Measurements from ENCODE around the gene CCDC80.
"Not testable (repeated sequence)": the region's sequence is repeated elsewhere in the genome, so short reads cannot be mapped to it uniquely, and the experiment has no call there.

The CCDC80 gene

DNA sequence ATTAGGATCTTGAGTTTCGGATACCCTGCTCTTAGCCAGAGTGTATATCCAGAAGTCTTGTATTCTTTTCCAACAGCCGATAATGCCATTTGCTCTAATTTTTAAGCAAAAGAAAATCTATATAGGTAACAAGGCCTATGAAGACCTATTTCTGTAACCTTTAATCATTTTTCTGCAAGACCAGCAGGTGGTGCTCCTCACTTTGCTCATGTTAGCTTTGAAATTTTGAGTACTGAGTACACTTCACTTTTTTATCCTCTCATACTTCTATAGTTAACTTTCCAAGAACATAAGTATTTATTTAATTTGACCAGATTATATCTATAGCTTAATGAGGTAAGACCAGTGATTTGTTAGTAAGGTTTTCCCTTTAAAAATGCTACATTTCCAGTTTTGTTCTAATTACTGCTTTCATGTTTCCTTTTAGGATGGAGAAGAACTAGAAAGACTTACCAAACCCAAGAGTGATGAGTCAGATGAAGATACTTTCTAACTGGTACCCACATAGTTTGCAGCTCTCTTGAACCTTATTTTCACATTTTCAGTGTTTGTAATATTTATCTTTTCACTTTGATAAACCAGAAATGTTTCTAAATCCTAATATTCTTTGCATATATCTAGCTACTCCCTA is 58.6 kb downstream of the CCDC80 start:
- peak; percentile 33 for DNase-seq (ENCODE audit: low spot score)

DNA sequence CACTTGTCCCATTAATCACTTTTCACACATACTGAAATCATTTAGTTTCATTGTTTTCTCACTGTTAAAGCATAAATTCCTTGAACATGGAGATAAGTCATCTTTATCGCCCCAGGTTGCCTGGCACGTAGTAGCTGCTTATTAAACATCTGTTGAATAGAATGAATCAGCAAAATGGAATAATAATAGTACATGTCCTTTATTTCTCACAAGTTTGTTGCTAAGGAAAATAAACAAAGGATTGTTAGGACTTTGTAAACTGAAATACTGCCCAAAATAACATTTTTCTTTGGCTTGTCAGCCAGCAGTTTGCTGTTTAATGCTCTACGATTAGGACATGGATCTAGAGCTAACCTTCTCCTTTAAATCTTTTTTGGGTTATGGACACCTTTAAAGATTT is 61.2 kb downstream of the CCDC80 start:
- no peak for DNase-seq (ENCODE audit: low spot score)

DNA sequence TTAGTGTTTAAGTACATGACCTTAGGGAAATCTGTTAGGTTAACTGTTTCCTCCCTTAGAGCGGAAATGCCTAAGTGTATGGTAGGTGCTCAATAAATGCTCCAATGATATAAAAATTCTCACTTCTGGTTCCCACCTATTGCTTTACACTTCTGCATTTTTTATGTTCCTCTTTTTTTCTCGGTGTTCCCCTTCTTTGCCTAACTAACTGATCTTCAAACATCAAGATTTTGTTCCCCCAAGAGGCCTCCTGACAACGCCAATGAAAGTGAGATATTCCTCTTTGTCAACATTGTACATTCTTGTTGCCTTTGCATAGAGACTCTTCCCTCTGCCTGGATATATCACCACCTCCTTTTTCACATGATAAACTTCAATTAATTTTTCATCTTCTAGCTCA is 61.7 kb downstream of the CCDC80 start:
- DNase-seq (ENCODE audit: low spot score), result no peak

DNA sequence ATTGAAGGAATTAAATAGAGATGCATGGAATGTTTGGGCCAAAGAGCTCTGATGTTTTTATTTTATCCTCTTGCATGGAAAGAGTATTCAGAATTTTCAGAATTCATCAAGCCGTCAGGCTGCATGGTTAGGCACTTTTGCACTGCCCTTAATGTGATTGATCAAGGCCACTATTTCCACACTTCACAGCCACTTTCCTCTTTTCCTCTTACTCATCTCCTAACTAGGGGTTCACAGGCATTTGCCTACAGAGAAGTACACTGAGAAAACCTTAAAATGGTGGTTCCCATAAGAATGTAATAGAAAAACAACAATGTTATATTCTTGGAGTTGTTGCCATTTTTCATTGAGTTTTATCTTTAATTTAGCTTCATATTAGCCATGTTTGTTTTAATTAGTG is 68.2 kb downstream of the CCDC80 start:
- no peak for DNase-seq (ENCODE audit: low spot score)

DNA sequence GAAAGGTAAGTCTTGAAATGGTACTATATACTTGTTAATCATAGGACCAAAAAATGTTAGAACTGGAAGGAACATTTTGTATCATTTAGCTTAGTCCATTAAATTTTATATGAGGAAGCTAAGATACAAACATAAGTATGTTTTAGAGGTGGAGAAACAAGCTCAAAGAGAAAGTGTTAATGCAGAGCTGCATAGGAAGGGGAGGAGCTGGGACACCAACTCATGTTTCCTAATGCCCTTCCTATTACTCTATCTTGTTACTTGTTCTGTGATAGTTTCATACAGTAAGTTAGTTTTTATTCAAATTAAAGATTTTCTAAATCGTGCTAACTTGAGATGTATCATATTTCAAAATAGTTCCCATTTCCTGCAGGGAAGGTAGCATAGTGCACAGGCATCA is 71.7 kb downstream of the CCDC80 start:
- DNase-seq (ENCODE audit: low spot score), result no peak

DNA sequence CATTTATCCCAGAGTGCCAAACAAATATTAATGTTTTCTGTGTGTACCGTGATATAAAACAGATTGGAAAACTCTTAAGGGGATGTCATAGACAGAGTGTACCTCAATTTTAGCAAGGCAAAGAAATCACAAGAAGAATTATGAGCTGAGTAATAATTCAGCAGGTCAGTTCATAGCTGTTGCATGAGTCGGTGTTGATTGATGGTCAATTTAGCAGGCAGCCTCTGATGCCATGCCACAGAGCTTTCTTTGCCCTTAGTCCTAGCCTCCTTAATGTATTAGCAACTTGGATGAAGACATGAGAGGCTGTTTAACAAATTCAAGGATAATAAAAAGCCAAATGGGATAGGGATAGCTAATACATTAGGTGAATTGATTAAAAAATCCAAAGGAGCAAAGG is 72.3 kb downstream of the CCDC80 start:
- no peak for DNase-seq (ENCODE audit: low spot score)

DNA sequence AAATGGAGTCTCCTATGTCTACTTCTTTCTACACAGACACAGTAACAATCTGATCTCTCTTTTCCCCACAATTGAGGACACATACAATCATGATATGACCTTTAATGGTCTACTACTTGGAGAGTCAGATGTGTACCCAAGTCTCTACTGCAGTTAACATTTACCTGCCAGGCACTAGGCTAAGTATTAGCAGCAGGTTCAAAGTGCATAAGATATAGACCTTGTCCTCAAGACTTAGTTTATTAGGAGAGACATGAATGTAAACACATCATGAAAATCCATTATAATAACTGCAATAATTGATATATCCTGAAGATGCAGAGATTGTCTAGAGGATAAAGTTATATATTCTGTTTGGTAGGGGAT is 76.0 kb downstream of the CCDC80 start:
- no peak for DNase-seq (ENCODE audit: low spot score)

DNA sequence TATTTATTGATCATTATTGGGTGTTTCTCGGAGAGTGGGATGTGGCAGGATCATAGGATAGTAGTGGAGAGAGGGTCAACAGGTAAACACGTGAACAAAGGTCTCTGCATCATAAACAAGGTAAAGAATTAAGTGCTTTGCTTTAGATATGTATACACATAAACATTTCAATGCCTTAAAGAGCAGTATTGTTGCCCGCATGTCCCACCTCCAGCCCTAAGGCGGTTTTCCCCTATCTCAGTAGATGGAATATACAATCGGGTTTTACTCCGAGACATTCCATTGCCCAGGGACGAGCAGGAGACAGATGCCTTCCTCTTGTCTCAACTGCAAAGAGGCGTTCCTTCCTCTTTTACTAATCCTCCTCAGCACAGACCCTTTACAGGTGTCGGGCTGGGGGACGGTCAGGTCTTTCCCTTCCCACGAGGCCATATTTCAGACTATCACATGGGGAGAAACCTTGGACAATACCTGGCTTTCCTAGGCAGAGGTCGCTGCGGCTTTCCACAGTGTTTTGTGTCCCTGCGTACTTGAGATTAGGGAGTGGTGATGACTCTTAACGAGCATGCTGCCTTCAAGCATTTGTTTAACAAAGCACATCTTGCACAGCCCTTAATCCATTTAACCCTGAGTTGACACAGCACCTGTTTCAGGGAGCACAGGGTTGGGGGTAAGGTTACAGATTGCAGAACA is 76.5 kb downstream of the CCDC80 start:
- not testable (repeated sequence) for DNase-seq (ENCODE audit: low spot score)

DNA sequence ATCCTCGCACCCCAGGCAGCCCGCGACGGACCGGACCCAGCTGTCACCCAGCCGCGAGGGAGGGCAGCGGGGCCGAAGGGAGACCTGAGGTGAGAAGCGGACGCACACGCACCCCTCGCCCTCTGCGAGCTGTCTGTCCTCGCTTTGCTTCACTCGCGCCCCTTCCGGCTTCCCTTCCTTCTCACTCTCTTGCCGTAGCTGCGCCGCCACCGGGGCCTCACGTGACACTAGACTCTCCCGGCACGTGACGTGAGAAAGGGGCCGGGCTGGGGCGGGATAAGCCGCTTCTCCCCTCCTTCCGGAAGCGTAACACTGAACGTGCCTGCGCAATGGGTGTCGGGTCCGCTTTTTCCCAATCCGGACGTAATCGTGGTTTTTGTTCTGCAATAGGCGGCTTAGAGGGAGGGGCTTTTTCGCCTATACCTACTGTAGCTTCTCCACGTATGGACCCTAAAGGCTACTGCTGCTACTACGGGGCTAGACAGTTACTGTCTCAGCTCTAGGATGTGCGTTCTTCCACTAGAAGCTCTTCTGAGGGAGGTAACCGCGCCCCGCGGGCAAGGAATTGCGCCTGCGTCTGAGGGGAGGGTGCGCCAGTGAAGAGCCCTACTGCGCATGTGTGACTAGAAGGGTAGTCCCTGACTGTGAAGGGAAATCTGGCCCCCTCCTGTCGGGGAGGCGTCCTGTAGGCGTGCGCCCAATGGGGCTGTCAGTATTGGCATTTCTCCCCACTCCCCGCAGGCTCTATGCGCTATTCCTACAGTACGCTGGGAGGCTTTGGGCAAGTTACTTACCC is 79.0 kb downstream of the CCDC80 start, which contains the start of the genes ATG3 and SLC35A5:
Gene ATG3 (minus strand): TSS at position 229 of the 796 bp plus-strand sequence. CDS start 434 bp downstream, outside the sequence.
Gene SLC35A5 (plus strand): TSS at position 312 of the 796 bp plus-strand sequence. CDS start 1,359 bp downstream, outside the sequence.
- peak; percentile 98 for DNase-seq (ENCODE audit: low spot score)

DNA sequence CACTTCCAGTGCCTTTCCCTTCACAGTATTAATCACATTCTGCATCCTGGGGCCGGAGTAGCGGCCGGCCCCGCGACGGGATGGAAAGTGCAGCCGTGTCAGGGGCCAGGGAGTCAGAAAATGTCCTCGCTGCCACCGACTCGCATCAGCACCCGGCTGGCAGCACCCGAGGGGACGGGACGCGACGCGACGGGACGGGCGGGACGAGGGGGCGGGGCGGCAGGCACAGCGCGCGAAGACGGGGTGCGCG is 79.5 kb downstream of the CCDC80 start:
- DNase-seq (ENCODE audit: low spot score), result peak; percentile 75

DNA sequence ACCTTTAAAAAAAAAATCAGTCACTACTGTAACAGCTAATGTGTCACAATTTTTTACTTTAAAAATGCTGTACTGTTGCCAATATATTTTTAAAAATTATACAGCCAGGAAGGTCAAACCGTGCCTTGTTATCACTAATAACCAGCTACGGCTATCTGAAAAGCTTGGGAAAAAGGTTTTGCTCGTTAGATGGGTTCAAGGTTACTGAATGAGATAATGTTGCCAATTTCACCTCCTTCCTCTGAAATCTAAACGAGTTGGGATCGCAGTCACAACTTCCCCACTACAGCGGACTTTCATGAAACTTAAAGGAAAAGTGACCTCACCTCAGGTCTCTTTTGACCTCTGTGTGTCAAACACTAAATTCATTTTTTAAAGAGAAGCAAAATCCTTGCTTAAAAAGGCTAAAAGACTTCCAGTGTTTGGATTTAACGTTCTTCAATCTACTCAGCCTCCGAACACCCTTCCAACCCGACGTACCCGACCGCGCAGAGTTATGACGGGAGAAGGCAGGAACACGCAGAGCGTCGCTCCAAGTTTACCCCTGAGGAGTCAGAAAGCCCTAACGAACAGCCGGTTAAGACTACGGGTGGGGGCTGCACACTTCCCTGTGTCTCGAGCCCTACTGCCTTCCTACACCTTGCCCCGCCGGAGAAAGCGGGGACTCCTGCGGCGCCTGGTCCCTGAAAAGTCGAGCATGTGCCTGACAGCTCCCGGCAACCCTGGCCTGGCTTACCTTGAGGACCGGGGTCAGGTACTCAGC is 80.0 kb downstream of the CCDC80 start:
- peak; percentile 54 for DNase-seq (ENCODE audit: low spot score)

DNA sequence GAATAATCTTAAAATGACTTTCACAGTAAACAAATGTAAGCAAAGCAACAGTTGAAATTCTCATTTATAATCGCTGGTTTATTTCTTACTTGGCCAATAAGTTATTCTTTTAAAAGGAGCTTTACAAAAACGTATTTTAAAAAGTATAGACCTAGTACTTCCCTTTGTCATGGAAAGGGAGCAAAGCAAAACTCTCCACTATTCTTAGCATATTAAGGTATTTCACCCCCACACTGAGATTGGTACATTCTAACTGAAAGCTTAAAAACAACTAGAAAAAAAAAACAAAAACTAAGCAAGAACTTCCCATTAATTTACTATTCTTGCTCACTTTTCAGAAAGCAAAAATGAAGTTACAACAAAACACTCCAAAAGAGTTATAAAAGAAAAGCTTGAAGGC is 80.6 kb downstream of the CCDC80 start:
- DNase-seq (ENCODE audit: low spot score), result no peak

DNA sequence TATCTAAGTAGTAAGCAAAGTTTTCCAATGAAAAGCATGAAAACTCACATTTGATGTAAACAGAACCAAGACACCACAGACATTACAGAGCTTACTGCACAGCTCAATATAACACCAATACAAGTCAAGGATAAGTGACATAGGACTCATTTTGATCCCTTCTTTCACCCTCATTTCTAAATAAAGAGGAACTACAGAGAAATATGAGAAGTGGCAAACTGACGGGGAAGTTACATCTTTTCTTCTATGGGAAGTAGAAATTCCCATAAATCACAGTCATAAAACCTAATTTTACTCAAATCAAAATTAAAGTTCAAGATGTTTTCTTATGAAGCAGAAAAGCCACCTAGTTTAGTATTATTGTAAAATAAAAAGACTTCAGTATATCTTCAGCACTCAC is 83.0 kb downstream of the CCDC80 start:
- no peak for DNase-seq (ENCODE audit: low spot score)

DNA sequence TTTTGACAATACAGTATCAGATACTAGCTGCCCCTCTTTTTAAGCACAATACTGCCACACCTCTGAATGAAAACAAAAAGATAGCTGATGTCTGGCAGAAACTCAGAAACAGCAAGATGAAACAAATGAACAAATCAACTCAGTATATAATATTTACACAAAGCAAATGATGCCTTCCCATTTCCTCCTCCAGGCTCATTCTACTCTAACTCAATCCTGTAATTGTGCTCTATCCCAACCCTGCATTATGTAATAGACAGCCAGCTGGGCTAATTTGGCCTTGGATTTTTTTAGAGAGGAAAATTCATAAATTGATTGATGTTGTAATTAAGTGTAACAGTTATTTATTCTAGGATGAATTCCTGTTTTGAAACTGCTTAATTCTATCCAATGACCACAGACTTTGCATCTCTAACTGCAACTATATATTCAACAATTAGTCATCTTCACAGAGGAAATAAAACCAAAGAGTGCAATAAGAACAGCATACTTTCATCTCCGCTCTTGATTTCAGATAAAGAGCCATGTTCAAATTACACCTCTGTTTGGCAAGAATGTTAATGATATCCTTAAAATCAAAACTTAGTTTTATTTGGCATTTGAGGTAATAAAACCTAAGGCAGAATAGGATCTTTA is 85.3 kb downstream of the CCDC80 start:
- no peak for DNase-seq (ENCODE audit: low spot score)

DNA sequence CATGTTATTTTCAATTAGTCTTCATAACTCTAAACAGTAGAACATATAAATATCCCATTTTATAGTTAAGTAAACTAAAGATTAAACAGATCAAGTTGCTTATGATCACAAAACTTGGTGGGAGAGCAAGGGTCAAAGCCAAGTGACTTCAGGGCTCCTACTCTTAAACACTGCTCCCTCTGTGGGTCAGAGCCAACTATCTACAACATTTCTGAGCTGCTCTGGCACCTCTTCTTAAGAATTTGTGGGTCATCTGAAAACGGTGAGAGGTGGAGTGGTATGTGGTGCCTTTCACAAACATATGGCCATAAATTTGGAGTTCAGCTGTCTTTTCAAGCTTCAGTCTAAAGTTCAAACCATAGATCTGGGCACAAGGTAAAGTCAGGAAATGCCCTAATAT is 90.1 kb downstream of the CCDC80 start:
- no peak for DNase-seq (ENCODE audit: low spot score)

Measured in CD4-positive, alpha-beta T cell treated with Interleukin-2 at 100 ng/mL for 4 hours (primary cell).